Mucosa of gallbladder (tissue), 1 donor: ENCODE results near the gene RASL10B. TPM values are rescaled to one million over a fixed set of nuclear protein-coding genes. Genes with fewer than 3 reads are reported as not detected.
"Not testable (repeated sequence)": the region's sequence is repeated elsewhere in the genome, so short reads cannot be mapped to it uniquely, and the experiment has no call there.

Experiments used
- DNase-seq: peaks from one replicate; pipeline ENCODE4 v3.0.0-alpha.2; 2020; ENCODE audit warnings: low spot score
- total RNA-seq: library from RNA; stranded (reverse); gene quantifications from one replicate; pipeline ENCODE4 v1.2.1, GENCODE V29; 2021
- donor health status: DM: no; HTN: no; CAD: no.

Gene RASL10B
- total RNA-seq, 1 donor from 2014 or later = 7.9 TPM

GRCh38 chr17:35742496-35742895, 11.1 kb downstream of the RASL10B start:
- DNase-seq = no peak

GRCh38 chr17:35742896-35743477, 11.5 kb downstream of the RASL10B start:
- DNase-seq = no peak

- peak; percentile 31 for DNase-seq
Measured at GRCh38 chr17:35743626-35744328, 12.3 kb downstream of the RASL10B start.

- no peak for DNase-seq
Measured at GRCh38 chr17:35744830-35745229, 13.4 kb downstream of the RASL10B start.

GRCh38 chr17:35745246-35745645, 13.8 kb downstream of the RASL10B start:
- DNase-seq = no peak

- DNase-seq = no peak
Measured at GRCh38 chr17:35745749-35746320, 14.4 kb downstream of the RASL10B start.

GRCh38 chr17:35747540-35748017, 16.1 kb downstream of the RASL10B start:
- peak; percentile 84 for DNase-seq

GRCh38 chr17:35748341-35748841, 17.0 kb downstream of the RASL10B start:
- DNase-seq = peak; percentile 44

- no peak for DNase-seq
Measured at GRCh38 chr17:35748979-35749378, 17.5 kb downstream of the RASL10B start.

GRCh38 chr17:35749560-35750412, 18.3 kb downstream of the RASL10B start:
- DNase-seq = no peak

GRCh38 chr17:35750526-35751395, 19.3 kb downstream of the RASL10B start:
- no peak for DNase-seq

- not testable (repeated sequence) for DNase-seq
Measured at GRCh38 chr17:35751541-35751940, 20.1 kb downstream of the RASL10B start.

- no peak for DNase-seq
Measured at GRCh38 chr17:35752471-35752870, 21.0 kb downstream of the RASL10B start.

- no peak for DNase-seq
Measured at GRCh38 chr17:35752945-35753764, 21.7 kb downstream of the RASL10B start, which contains the start of gene GAS2L2. Gene GAS2L2 (minus strand): TSS chr17:35753239. CDS start chr17:35752850, 389 bp downstream.

- DNase-seq = no peak
Measured at GRCh38 chr17:35757243-35757642, 25.8 kb downstream of the RASL10B start.

- no peak for DNase-seq
Measured at GRCh38 chr17:35760587-35760986, 29.1 kb downstream of the RASL10B start, which contains the start of gene C17orf50. Gene C17orf50 (plus strand): TSS chr17:35760887. CDS start chr17:35760942, 55 bp downstream.

GRCh38 chr17:35761601-35762000, 30.2 kb downstream of the RASL10B start:
- no peak for DNase-seq

GRCh38 chr17:35763767-35764122, 32.3 kb downstream of the RASL10B start:
- no peak for DNase-seq

GRCh38 chr17:35764123-35764991, 32.9 kb downstream of the RASL10B start:
- peak; percentile 90 for DNase-seq
